GM23248 (cell line): ENCODE results near the gene IP6K1. TPM values are rescaled to one million over a fixed set of nuclear protein-coding genes. Genes with fewer than 3 reads are reported as not detected.

Experiments used
- DNase-seq: peaks from one replicate; pipeline ENCODE4 v3.0.0-alpha.2; 2015
- H2AFZ ChIP-seq: fragments of 200-600 bp; sonication (generic); 2 replicates; pipeline ENCODE4 v1.6.1; 2016; ENCODE audit warnings: antibody characterized with exemption
- H3F3A ChIP-seq: fragments of 200-600 bp; sonication (generic); 2 replicates; pipeline ENCODE4 v1.6.1; 2016; ENCODE audit warnings: mild to moderate bottlenecking, antibody characterized with exemption, mixed run types; ENCODE audit not compliant: insufficient read depth
- H3K27ac ChIP-seq: fragments of 200-600 bp; sonication (generic); 2 replicates; pipeline ENCODE4 v1.5.1; 2016; ENCODE audit warnings: mild to moderate bottlenecking
- H3K27me3 ChIP-seq: fragments of 200-600 bp; sonication (generic); replicated peaks from 2 replicates; pipeline ENCODE4 v1.6.1; 2016; ENCODE audit warnings: mild to moderate bottlenecking; ENCODE audit not compliant: insufficient read depth
- H3K36me3 ChIP-seq: fragments of 200-600 bp; sonication (generic); 2 replicates; pipeline ENCODE4 v1.6.1; 2016; ENCODE audit warnings: low read depth, mild to moderate bottlenecking
- H3K4me1 ChIP-seq: fragments of 200-600 bp; sonication (generic); 2 replicates; pipeline ENCODE4 v1.6.1; 2016; ENCODE audit warnings: mild to moderate bottlenecking; ENCODE audit not compliant: insufficient read depth
- H3K4me2 ChIP-seq: fragments of 200-600 bp; sonication (generic); one replicate; pipeline ENCODE4 v1.6.1; 2016; ENCODE audit warnings: mild to moderate bottlenecking; ENCODE audit not compliant: unreplicated experiment
- H3K4me3 ChIP-seq: fragments of 200-600 bp; sonication (generic); 2 replicates; pipeline ENCODE4 v1.5.1; 2016; ENCODE audit warnings: mild to moderate bottlenecking
- H3K79me2 ChIP-seq: fragments of 200-600 bp; sonication (generic); 2 replicates; pipeline ENCODE4 v1.6.1; 2016; ENCODE audit warnings: mild to moderate bottlenecking; ENCODE audit not compliant: insufficient read depth
- H3K9ac ChIP-seq: fragments of 200-600 bp; sonication (generic); 2 replicates; pipeline ENCODE4 v1.6.1; 2016; ENCODE audit warnings: mild to moderate bottlenecking
- H3K9me2 ChIP-seq: fragments of 200-600 bp; sonication (generic); 2 replicates; pipeline ENCODE4 v1.6.1; 2016; ENCODE audit warnings: mixed run types, mild to moderate bottlenecking, moderate library complexity; ENCODE audit not compliant: insufficient read depth
- H3K9me3 ChIP-seq: fragments of 200-600 bp; sonication (generic); one replicate; pipeline ENCODE4 v1.6.1; 2017; ENCODE audit warnings: low read depth
- H4K20me1 ChIP-seq: fragments of 200-600 bp; sonication (generic); 2 replicates; pipeline ENCODE4 v1.6.0; 2016; ENCODE audit not compliant: insufficient read depth
- EZH2 ChIP-seq: fragments of 200-600 bp; sonication (generic); IDR thresholded peaks from 2 replicates; pipeline ENCODE4 v1.6.1; 2018; ENCODE audit warnings: antibody characterized with exemption, mild to moderate bottlenecking; ENCODE audit not compliant: insufficient read depth, poor library complexity, severe bottlenecking
- EZH2phosphoT487 ChIP-seq: fragments of 200-600 bp; sonication (generic); IDR thresholded peaks from 2 replicates; pipeline ENCODE4 v1.6.1; 2018; ENCODE audit warnings: antibody characterized with exemption, moderate library complexity, mild to moderate bottlenecking, low read depth; ENCODE audit not compliant: insufficient read depth
- WGBS, 2 experiments: methylation state at CpG; one replicate each; pipeline ENCODE4 v1.1.6; 2015 to 2017; ENCODE audit warnings: low lambda C conversion rate in 2 of 2, low coverage in 1 of 2; ENCODE audit errors: missing lambda C conversion rate in 2 of 2; 5-methylcytosine and 5-hydroxymethylcytosine counted together
- in situ Hi-C: fragments of 300-500 bp; cut with MboI; formaldehyde crosslinking; loops from 2 replicates; pipeline ENCODE4 v1.15.0; 2020
- polyA plus RNA-seq: library from polyadenylated mRNA; unstranded; fragments of >200 nt; fragmentation: Nextera tagmentation; extraction: Ambion mirVana; gene quantifications from 2 replicates; pipeline ENCODE4 v1.2.1, GENCODE V29; 2016
- total RNA-seq: library from RNA; depleted of rRNA; stranded (reverse); fragments of >200 nt; shearing (Covaris generic); gene quantifications from 2 replicates; pipeline ENCODE4 v1.2.3, GENCODE V29; 2014

The IP6K1 gene
- total and polyA plus RNA-seq, 2 experiments from 2014 or later = 18.7 to 27.2 TPM

GRCh38 chr3:49761661-49762060 lies 24.7 kb downstream of the IP6K1 start:
- DNase-seq = no peak
- Histone ChIP-seq H3K4me3 (no peak overlapping the region), H3K9me3 (no peaks in the 10 kb centered on the region), H3K27ac (no peak overlapping the region), H3F3A (no peaks in the 10 kb centered on the region), H3K4me2 (no peak overlapping the region), H3K36me3 (no peaks in the 10 kb centered on the region), H3K79me2 (peaks cover 100% of the 10 kb centered on the region), H3K27me3 (no peaks in the 10 kb centered on the region), H4K20me1 (peaks cover 3% of the 10 kb centered on the region; the same call in 1 of the 2 replicates), H3K9ac (no peak overlapping the region), H2AFZ (no peak overlapping the region), H3K4me1 (no peaks in the 10 kb centered on the region), H3K9me2 (no peaks in the 10 kb centered on the region)
- 80 to 87% methylated on average over 3 of the region's 3 CpGs for WGBS, 2 experiments
- in situ Hi-C loops = no loop called here
- TF ChIP-seq EZH2phosphoT487 = no peak
- TF ChIP-seq EZH2 = no peak

- Histone ChIP-seq H3K9me2 (no peaks in the 10 kb centered on the region), H3K27me3 (no peaks in the 10 kb centered on the region), H3K4me2 (no peak overlapping the region), H3K4me3 (no peak overlapping the region), H4K20me1 (peaks cover 3% of the 10 kb centered on the region; the same call in 1 of the 2 replicates), H3K79me2 (peaks cover 100% of the 10 kb centered on the region), H2AFZ (no peak overlapping the region), H3K9ac (no peak overlapping the region), H3K36me3 (no peaks in the 10 kb centered on the region), H3F3A (no peaks in the 10 kb centered on the region), H3K9me3 (no peaks in the 10 kb centered on the region), H3K4me1 (no peaks in the 10 kb centered on the region), H3K27ac (no peak overlapping the region)
- DNase-seq = no peak
- WGBS, 2 experiments = 6 to 23% methylated on average over 1 of the region's 1 CpG
- in situ Hi-C loops = no loop called here
- no peak for TF ChIP-seq EZH2
- TF ChIP-seq EZH2phosphoT487 = no peak
Observed at GRCh38 chr3:49759226-49759625, 27.1 kb downstream of the IP6K1 start.

DNA sequence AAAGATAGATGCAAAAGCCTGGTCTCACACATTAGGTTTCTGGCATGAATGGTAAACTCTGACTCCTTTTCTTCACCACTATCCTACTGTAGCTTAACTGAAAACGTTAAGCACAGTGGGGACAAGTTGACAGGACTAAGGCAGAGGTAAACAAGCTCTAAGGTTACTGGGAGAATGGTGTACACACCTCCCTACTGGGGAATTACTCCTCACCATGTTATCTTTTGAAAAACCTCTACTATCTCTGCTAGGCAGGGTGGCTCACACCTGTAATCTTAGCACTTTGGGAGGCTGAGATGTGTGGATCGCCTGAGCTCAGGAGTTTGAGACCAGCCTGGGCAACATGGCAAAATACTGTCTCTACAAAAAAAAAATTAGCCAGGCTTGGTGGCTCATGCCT lies 29.1 kb downstream of the IP6K1 start:
- Histone ChIP-seq H3K9me3 (no peaks in the 10 kb centered on the region), H3K4me2 (no peak overlapping the region), H3K27me3 (no peaks in the 10 kb centered on the region), H3K36me3 (no peaks in the 10 kb centered on the region), H3K27ac (no peak overlapping the region), H2AFZ (no peak overlapping the region), H3K4me1 (no peaks in the 10 kb centered on the region), H3K79me2 (peaks cover 99% of the 10 kb centered on the region), H3K9ac (no peak overlapping the region), H4K20me1 (peaks cover 3% of the 10 kb centered on the region; the same call in 1 of the 2 replicates), H3K4me3 (no peak overlapping the region), H3K9me2 (no peaks in the 10 kb centered on the region), H3F3A (no peaks in the 10 kb centered on the region)
- in situ Hi-C loops = no loop called here
- no peak for TF ChIP-seq EZH2phosphoT487
- TF ChIP-seq EZH2 = no peak
- 52 to 53% methylated on average over 2 of the region's 2 CpGs for WGBS, 2 experiments
- DNase-seq = no peak

DNA sequence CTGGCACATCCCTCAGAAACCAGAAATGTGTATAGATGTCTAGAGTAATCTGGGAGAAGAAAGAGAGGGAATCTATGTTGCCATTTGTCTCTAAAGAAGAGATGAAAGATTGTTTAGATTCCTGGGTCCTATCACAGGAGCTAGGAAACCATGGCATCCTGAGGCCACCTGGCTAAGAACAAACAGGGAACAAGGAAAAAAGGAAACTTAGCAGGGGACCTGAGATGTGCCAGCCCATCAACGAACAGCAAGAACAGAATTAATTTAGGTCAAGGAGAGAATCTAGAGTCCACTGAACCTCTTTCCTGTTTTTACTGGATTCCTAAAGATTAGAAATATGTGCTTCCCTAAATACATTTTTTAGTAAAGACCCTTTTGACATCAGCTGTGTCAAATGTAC lies 30.3 kb downstream of the IP6K1 start:
- Histone ChIP-seq H3K79me2 (peaks cover 99% of the 10 kb centered on the region), H3K27ac (no peak overlapping the region), H3F3A (no peaks in the 10 kb centered on the region), H3K36me3 (no peaks in the 10 kb centered on the region), H3K4me3 (no peak overlapping the region), H3K4me2 (no peak overlapping the region), H2AFZ (no peak overlapping the region), H4K20me1 (peaks cover 3% of the 10 kb centered on the region; the same call in 1 of the 2 replicates), H3K9me2 (no peaks in the 10 kb centered on the region), H3K9me3 (no peaks in the 10 kb centered on the region), H3K4me1 (no peaks in the 10 kb centered on the region), H3K27me3 (no peaks in the 10 kb centered on the region), H3K9ac (no peak overlapping the region)
- DNase-seq = no peak
- TF ChIP-seq EZH2 (no peak), EZH2phosphoT487 (no peak)
- 92 to 100% methylated on average over 1 of the region's 1 CpG for WGBS, 2 experiments
- in situ Hi-C loops = no loop called here

DNA sequence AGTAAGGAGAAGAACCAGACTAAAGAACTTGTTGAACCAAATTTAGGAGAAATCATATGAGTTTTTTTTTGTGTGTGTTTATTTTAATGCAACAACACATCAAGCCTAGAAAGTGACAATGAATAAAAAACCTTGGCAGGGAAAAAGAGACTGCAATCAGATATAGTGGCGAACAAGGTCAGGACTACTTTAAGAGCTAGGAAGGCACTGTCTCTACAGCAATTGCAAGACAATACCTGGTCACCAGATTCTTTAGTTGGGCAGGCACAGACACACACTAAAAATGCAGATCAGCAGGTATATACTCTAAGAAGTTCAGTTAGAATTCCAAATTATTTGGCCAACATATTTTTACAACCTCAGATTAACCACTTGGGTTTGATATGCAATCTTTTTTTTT lies 31.8 kb downstream of the IP6K1 start:
- Histone ChIP-seq H3K9me2 (no peaks in the 10 kb centered on the region), H3K9ac (no peak overlapping the region), H3K27ac (no peak overlapping the region), H3K36me3 (no peaks in the 10 kb centered on the region), H3K27me3 (no peaks in the 10 kb centered on the region), H3K4me3 (no peak overlapping the region), H3K4me1 (0 out of 2 replicates have a peak, but pooled peaks cover 4% of the 10 kb centered on the region), H3F3A (no peaks in the 10 kb centered on the region), H3K4me2 (no peak overlapping the region), H3K79me2 (peaks cover 99% of the 10 kb centered on the region), H4K20me1 (peaks cover 2% of the 10 kb centered on the region; the same call in 1 of the 2 replicates), H2AFZ (no peak overlapping the region), H3K9me3 (no peaks in the 10 kb centered on the region)
- no peak for DNase-seq
- WGBS, 2 experiments = 100% methylated on average over 1 of the region's 1 CpG
- in situ Hi-C loops = no loop called here
- TF ChIP-seq EZH2 (no peak), EZH2phosphoT487 (no peak)
